Calu3 (cell line): ENCODE results near the gene GGN. TPM values are rescaled to one million over a fixed set of nuclear protein-coding genes. Genes with fewer than 3 reads are reported as not detected.

Experiments used
- BruUV-seq: library from RNA; stranded (reverse); fragments of 400-500 nt; replicated peaks from 2 replicates; lab custom pipeline; 2021; lab: Mats Ljungman, UMichigan
- CTCF ChIA-PET: fragments of 300-600 bp; sonication (Branson Sonifier 250); formaldehyde crosslinking; loops from one replicate; lab custom pipeline; 2022; ENCODE audit warnings: antibody characterized with exemption; lab: Charles Lee
- DNase-seq: peaks from one replicate; pipeline ENCODE4 v3.0.0; 2022
- H3K27ac Mint-ChIP-seq: one replicate; pipeline ENCODE4 v1.8.0; 2022; ENCODE audit warnings: mixed read lengths; ENCODE audit not compliant: unreplicated experiment
- H3K27me3 Mint-ChIP-seq: one replicate; pipeline ENCODE4 v1.8.0; 2022; ENCODE audit warnings: mixed read lengths; ENCODE audit not compliant: unreplicated experiment
- H3K36me3 Mint-ChIP-seq: one replicate; pipeline ENCODE4 v1.8.0; 2022; ENCODE audit warnings: mild to moderate bottlenecking, moderate library complexity, mixed read lengths; ENCODE audit not compliant: insufficient read depth, unreplicated experiment
- H3K4me1 Mint-ChIP-seq: one replicate; pipeline ENCODE4 v1.8.0; 2022; ENCODE audit warnings: mild to moderate bottlenecking, low read depth, mixed read lengths; ENCODE audit not compliant: unreplicated experiment
- H3K4me3 Mint-ChIP-seq: one replicate; pipeline ENCODE4 v1.8.0; 2022; ENCODE audit warnings: mild to moderate bottlenecking, low read depth, moderate library complexity, mixed read lengths; ENCODE audit not compliant: unreplicated experiment
- H3K9me3 Mint-ChIP-seq: one replicate; pipeline ENCODE4 v1.8.0; 2022; ENCODE audit warnings: low read depth, mixed read lengths; ENCODE audit not compliant: unreplicated experiment
- CTCF ChIP-seq: fragments of 200-600 bp; IDR thresholded peaks from one replicate; pipeline ENCODE4 v1.8.0; 2022; ENCODE audit warnings: antibody characterized with exemption; ENCODE audit not compliant: unreplicated experiment
- intact Hi-C: fragments of 100-400 bp; cut with micrococcal nuclease; formaldehyde crosslinking; loops from one replicate; pipeline ENCODE4 v1.10.0; 2022; ENCODE audit not compliant: unreplicated experiment
- total RNA-seq: library from RNA; stranded (reverse); gene quantifications from 2 replicates; pipeline ENCODE4 v1.2.3, GENCODE V29; 2022

GGN gene
- total RNA-seq, 1 experiment from 2014 or later = 0.40 TPM

DNA sequence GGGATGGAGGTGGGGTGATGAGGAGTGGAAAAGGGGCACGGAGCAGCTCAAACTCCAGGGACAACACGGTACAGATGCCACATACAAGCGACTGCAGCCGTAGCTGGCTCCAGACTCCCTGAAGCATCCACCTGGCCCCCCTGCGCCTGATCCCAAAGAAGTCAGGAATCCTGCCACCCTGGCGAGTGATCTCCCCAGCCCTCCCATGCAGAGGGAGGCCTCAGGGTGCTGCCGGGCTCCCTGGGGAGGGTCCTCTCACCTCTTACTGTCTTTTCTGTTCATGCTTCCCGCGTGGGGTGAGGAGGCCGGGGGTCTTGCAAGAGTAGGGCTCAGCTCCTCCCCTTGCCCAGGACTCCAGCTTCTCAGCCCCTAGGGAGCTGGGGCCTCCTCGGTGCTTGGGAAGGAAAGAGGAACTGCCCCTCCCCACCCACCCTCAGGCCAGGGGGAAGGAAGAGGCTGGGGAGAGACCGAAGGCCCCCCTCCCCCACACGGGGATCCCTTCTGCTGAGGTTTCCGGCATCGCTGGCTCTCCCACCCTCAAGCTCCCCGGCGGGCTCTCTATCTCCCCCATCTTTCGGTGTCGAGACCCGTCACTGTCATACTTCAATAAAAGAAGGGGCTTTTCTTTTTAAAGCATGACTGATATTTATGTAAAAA is 38.1 kb upstream of the GGN start, which contains the start of gene RASGRP4:
TSS of gene RASGRP4 (minus strand) at position 410 of the 657 bp plus-strand sequence. CDS start at position 282, 128 bp downstream.
- peaks cover 59% of the 10 kb centered on the region for H3K27me3 Mint-ChIP-seq
- no peak for TF ChIP-seq CTCF
- H3K36me3 Mint-ChIP-seq = no peaks in the 10 kb centered on the region
- intact Hi-C loops = no loop called here
- no peak within 1 kb of the TSS for H3K27ac Mint-ChIP-seq
- no peak for DNase-seq
- CTCF ChIA-PET = no interaction called here
- BruUV-seq = no TSS peak
- no peaks in the 10 kb centered on the region for H3K9me3 Mint-ChIP-seq
- H3K4me1 Mint-ChIP-seq = no peaks in the 10 kb centered on the region
- H3K4me3 Mint-ChIP-seq = no peak within 1 kb of the TSS

- CTCF ChIA-PET = interaction anchor here (0.7 kb wide), 1 partner anchor 9 kb away, joined by 3 read pairs; no protein-coding TSS in a partner anchor
- H3K27ac Mint-ChIP-seq = no peak overlapping the region
- no peak for TF ChIP-seq CTCF
- H3K27me3 Mint-ChIP-seq = peaks cover 59% of the 10 kb centered on the region
- H3K9me3 Mint-ChIP-seq = no peaks in the 10 kb centered on the region
- H3K4me3 Mint-ChIP-seq = no peak overlapping the region
- BruUV-seq = no TSS peak
- no peak for DNase-seq
- H3K4me1 Mint-ChIP-seq = no peaks in the 10 kb centered on the region
- intact Hi-C loops = no loop called here
- H3K36me3 Mint-ChIP-seq = no peaks in the 10 kb centered on the region
Measured at GRCh38 chr19:38425222-38425809, 37.5 kb upstream of the GGN start.

- H3K36me3 Mint-ChIP-seq = no peaks in the 10 kb centered on the region
- intact Hi-C loops = no loop called here
- no peaks in the 10 kb centered on the region for H3K9me3 Mint-ChIP-seq
- no peak for TF ChIP-seq CTCF
- no peak overlapping the region for H3K4me3 Mint-ChIP-seq
- H3K27ac Mint-ChIP-seq = no peak overlapping the region
- DNase-seq = no peak
- H3K27me3 Mint-ChIP-seq = peaks cover 60% of the 10 kb centered on the region
- CTCF ChIA-PET = interaction anchor here (0.5 to 0.7 kb wide), 2 partner anchors 9 to 10 kb away, joined by 3 read pairs; no protein-coding TSS in a partner anchor
- H3K4me1 Mint-ChIP-seq = no peaks in the 10 kb centered on the region
- BruUV-seq = no TSS peak
Measured at GRCh38 chr19:38424272-38424671, 36.4 kb upstream of the GGN start.

DNA sequence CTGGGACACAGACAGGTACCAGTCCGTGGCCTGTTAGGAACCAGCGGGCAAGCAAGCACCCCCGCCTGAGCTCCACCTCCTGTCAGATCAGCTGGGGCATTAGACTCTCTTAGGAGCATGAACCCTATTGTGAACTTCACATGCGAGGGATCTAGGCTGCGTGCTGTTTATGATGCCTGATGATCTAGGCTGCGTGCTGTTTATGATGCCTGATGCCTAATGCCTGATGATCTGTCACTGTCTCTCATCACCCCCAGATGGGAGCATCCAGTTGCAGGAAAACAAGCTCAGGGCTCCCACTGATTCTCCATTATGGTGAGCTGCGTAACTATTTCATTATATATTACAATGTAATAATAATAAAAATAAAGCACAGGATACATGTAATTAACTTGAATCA is 34.6 kb upstream of the GGN start:
- TF ChIP-seq CTCF = no peak
- Mint-ChIP-seq H3K36me3 (peaks cover 7% of the 10 kb centered on the region), H3K4me1 (peaks cover 15% of the 10 kb centered on the region), H3K4me3 (no peak overlapping the region), H3K27ac (no peak overlapping the region), H3K9me3 (no peaks in the 10 kb centered on the region), H3K27me3 (peaks cover 61% of the 10 kb centered on the region)
- intact Hi-C loops = no loop called here
- no peak for DNase-seq
- BruUV-seq = no TSS peak
- CTCF ChIA-PET = interaction anchor here (0.6 kb wide), 1 partner anchor 208 kb away, joined by 4 read pairs; no protein-coding TSS in a partner anchor
